OCI-LY7 (cell line): Measurements from ENCODE around the gene MTHFR. TPM values are rescaled to one million over a fixed set of nuclear protein-coding genes. Genes with fewer than 3 reads are reported as not detected.

Experiments
- BruUV-seq: library from RNA; stranded (reverse); fragments of 400-500 nt; replicated peaks from 2 replicates; lab custom pipeline; 2021; lab: Mats Ljungman, UMichigan
- CTCF ChIA-PET: fragments of 300-600 bp; sonication (Branson Sonifier 250); formaldehyde crosslinking; loops from one replicate; lab custom pipeline; 2022; ENCODE audit warnings: antibody characterized with exemption; ENCODE audit not compliant: unreplicated experiment; lab: Charles Lee
- POLR2A ChIA-PET: fragments of 300-600 bp; sonication (Branson Sonifier 250); formaldehyde crosslinking; loops from one replicate; lab custom pipeline; 2022; ENCODE audit warnings: antibody characterized with exemption; lab: Charles Lee
- DNase-seq: peaks from one replicate; pipeline ENCODE4 v3.0.0-alpha.2; 2015; ENCODE audit warnings: low spot score
- H2AFZ ChIP-seq: fragments of 200-600 bp; sonication (generic), shearing (Covaris generic); 2 replicates; pipeline ENCODE4 v1.6.1; 2014; ENCODE audit warnings: mild to moderate bottlenecking, antibody characterized with exemption, low read length, moderate library complexity
- H3K27ac ChIP-seq: fragments of 200-600 bp; sonication (generic); 2 replicates; pipeline ENCODE4 v1.5.1; 2014; ENCODE audit warnings: mixed run types, low read depth, mild to moderate bottlenecking, moderate library complexity, low read length, inconsistent platforms; ENCODE audit not compliant: poor library complexity, severe bottlenecking
- H3K36me3 ChIP-seq: fragments of 200-600 bp; sonication (generic); 2 replicates; pipeline ENCODE4 v1.6.1; 2014; ENCODE audit warnings: mild to moderate bottlenecking, antibody characterized with exemption, low read length, moderate library complexity, mixed read lengths; ENCODE audit not compliant: insufficient read depth
- H3K4me1 ChIP-seq: fragments of 200-600 bp; sonication (generic); 2 replicates; pipeline ENCODE4 v1.5.1; 2014; ENCODE audit warnings: mild to moderate bottlenecking, low read length; ENCODE audit not compliant: insufficient read depth, poor library complexity, severe bottlenecking
- H3K4me2 ChIP-seq: fragments of 200-600 bp; sonication (generic); 2 replicates; pipeline ENCODE4 v1.6.1; 2014; ENCODE audit warnings: mild to moderate bottlenecking, low read length
- H3K4me3 ChIP-seq: fragments of 200-600 bp; sonication (generic); 2 replicates; pipeline ENCODE4 v1.5.1; 2014; ENCODE audit warnings: mild to moderate bottlenecking, low read depth, low read length; ENCODE audit not compliant: poor library complexity, severe bottlenecking
- H3K79me2 ChIP-seq: fragments of 200-600 bp; sonication (generic); 2 replicates; pipeline ENCODE4 v1.6.1; 2016; ENCODE audit warnings: low read depth, mild to moderate bottlenecking, low read length, moderate library complexity, mixed read lengths; ENCODE audit not compliant: insufficient read depth
- H3K9me2 ChIP-seq: fragments of 200-600 bp; sonication (generic); 2 replicates; pipeline ENCODE4 v1.6.1; 2016; ENCODE audit warnings: mild to moderate bottlenecking, low read length, mixed read lengths; ENCODE audit not compliant: insufficient read depth
- H3K9me3 ChIP-seq: fragments of 200-600 bp; sonication (generic); 2 replicates; pipeline ENCODE4 v1.6.1; 2014; ENCODE audit warnings: mild to moderate bottlenecking, mixed run types, low read length, mixed read lengths
- H4K20me1 ChIP-seq: fragments of 200-600 bp; sonication (generic); 2 replicates; pipeline ENCODE4 v1.6.1; 2014; ENCODE audit warnings: mild to moderate bottlenecking, antibody characterized with exemption, low read length, moderate library complexity, mixed read lengths; ENCODE audit not compliant: insufficient read depth
- CTCF ChIP-seq: fragments of 200-600 bp; sonication (generic); conservative IDR thresholded peaks from 2 replicates; pipeline ENCODE4 v1.5.1; 2014; ENCODE audit warnings: mild to moderate bottlenecking, antibody characterized with exemption, low read length, moderate library complexity, mixed read lengths
- EZH2phosphoT487 ChIP-seq: fragments of 200-600 bp; sonication (generic); IDR thresholded peaks from 2 replicates; pipeline ENCODE4 v1.6.1; 2018; ENCODE audit warnings: low read depth, borderline replicate concordance, mild to moderate bottlenecking, mixed run types, antibody characterized with exemption, low read length, moderate library complexity, mixed read lengths
- intact Hi-C: fragments of 100-400 bp; cut with micrococcal nuclease; formaldehyde crosslinking; loops from one replicate; pipeline ENCODE4 v1.10.0; 2022; ENCODE audit not compliant: unreplicated experiment
- total RNA-seq, 2 experiments: library from RNA; depleted of rRNA in 1 of 2; stranded (reverse); fragments of >200 nt in 1 of 2; shearing (Covaris generic) in 1 of 2; gene quantifications; 2 replicates each; pipeline ENCODE4 v1.2.3, GENCODE V29; 2014 to 2022

MTHFR gene
- total RNA-seq, 2 experiments from 2014 or later = 31.6 to 54.6 TPM

GRCh38 chr1:11823366-11824137 is 17.8 kb upstream of the MTHFR start:
- H3K27ac ChIP-seq = no peak overlapping the region
- H2AFZ ChIP-seq = no peak overlapping the region
- no peaks in the 10 kb centered on the region for H3K79me2 ChIP-seq
- H3K9me3 ChIP-seq = no peaks in the 10 kb centered on the region
- BruUV-seq = no TSS peak
- TF ChIP-seq CTCF = no peak
- H3K9me2 ChIP-seq = no peaks in the 10 kb centered on the region
- no peak for DNase-seq
- no peak overlapping the region for H3K4me2 ChIP-seq
- ChIA-PET CTCF (no interaction called here), POLR2A (no interaction called here)
- H3K4me3 ChIP-seq = no peak overlapping the region
- intact Hi-C loops = no loop called here
- no peaks in the 10 kb centered on the region for H3K4me1 ChIP-seq
- no peaks in the 10 kb centered on the region for H4K20me1 ChIP-seq
- peaks cover 80% of the 10 kb centered on the region for H3K36me3 ChIP-seq

GRCh38 chr1:11822091-11822490 is 16.3 kb upstream of the MTHFR start:
- peaks cover 78% of the 10 kb centered on the region for H3K36me3 ChIP-seq
- intact Hi-C loops = no loop called here
- H3K27ac ChIP-seq = no peak overlapping the region
- no peak for TF ChIP-seq CTCF
- TF ChIP-seq EZH2phosphoT487 = no peak
- H2AFZ ChIP-seq = no peak overlapping the region
- DNase-seq = no peak
- H3K9me2 ChIP-seq = no peaks in the 10 kb centered on the region
- no peak overlapping the region for H3K4me3 ChIP-seq
- POLR2A ChIA-PET = no interaction called here
- no peak overlapping the region for H3K4me2 ChIP-seq
- no peaks in the 10 kb centered on the region for H3K9me3 ChIP-seq
- no peaks in the 10 kb centered on the region for H3K4me1 ChIP-seq
- no peaks in the 10 kb centered on the region for H3K79me2 ChIP-seq
- CTCF ChIA-PET = no interaction called here
- no peaks in the 10 kb centered on the region for H4K20me1 ChIP-seq
- BruUV-seq = no TSS peak

GRCh38 chr1:11817192-11817591 is 11.4 kb upstream of the MTHFR start:
- H3K4me2 ChIP-seq = no peak overlapping the region
- ChIA-PET CTCF (no interaction called here), POLR2A (interaction anchor here (0.7 kb wide), 1 partner anchor 166 kb away, joined by 3 read pairs; no protein-coding TSS in a partner anchor)
- H4K20me1 ChIP-seq = no peaks in the 10 kb centered on the region
- H3K9me3 ChIP-seq = no peaks in the 10 kb centered on the region
- no peak overlapping the region for H3K4me3 ChIP-seq
- H3K79me2 ChIP-seq = peaks cover 21% of the 10 kb centered on the region; the same call in 1 of the 2 replicates
- no peak overlapping the region for H3K27ac ChIP-seq
- H2AFZ ChIP-seq = no peak overlapping the region
- no peaks in the 10 kb centered on the region for H3K9me2 ChIP-seq
- TF ChIP-seq CTCF (no peak), EZH2phosphoT487 (no peak)
- intact Hi-C loops = no loop called here
- DNase-seq = no peak
- peaks cover 41% of the 10 kb centered on the region for H3K4me1 ChIP-seq
- no TSS peak for BruUV-seq
- H3K36me3 ChIP-seq = peaks cover 66% of the 10 kb centered on the region
